Nephron (organoid): Measurements from ENCODE around the gene ARHGEF4.

Experiments
- H3K27ac Mint-ChIP-seq, 3 experiments: 2 replicates each; pipeline ENCODE4 v1.8.0; 2020; ENCODE audit warnings: mixed read lengths in 3 of 3, mild to moderate bottlenecking in 2 of 3, moderate library complexity in 1 of 3
- H3K27me3 Mint-ChIP-seq: 2 replicates; pipeline ENCODE4 v1.8.0; 2021; ENCODE audit warnings: low read depth, mild to moderate bottlenecking, moderate library complexity, mixed read lengths
- H3K36me3 Mint-ChIP-seq: 2 replicates; pipeline ENCODE4 v1.8.0; 2020; ENCODE audit warnings: low read depth, mixed read lengths
- H3K4me1 Mint-ChIP-seq: 2 replicates; pipeline ENCODE4 v1.8.0; 2020; ENCODE audit warnings: mixed read lengths
- H3K4me3 Mint-ChIP-seq, 3 experiments: 2 replicates each; pipeline ENCODE4 v1.8.0; 2020; ENCODE audit warnings: mild to moderate bottlenecking in 3 of 3, mixed read lengths in 3 of 3, moderate library complexity in 2 of 3
- H3K9me3 Mint-ChIP-seq: 2 replicates; pipeline ENCODE4 v1.8.0; 2020; ENCODE audit warnings: mixed read lengths
- CTCF ChIP-seq, 3 experiments: fragments of 200-600 bp; sonication (generic); IDR thresholded peaks; one replicate each; pipeline ENCODE4 v1.5.0; 2021; ENCODE audit warnings: antibody characterized with exemption in 3 of 3; ENCODE audit not compliant: unreplicated experiment in 3 of 3

Gene ARHGEF4

GRCh38 chr2:131010566-131010965, 173.9 kb downstream of the ARHGEF4 start:
- Mint-ChIP-seq H3K36me3 (no peaks in the 10 kb centered on the region), H3K27me3 (no peaks in the 10 kb centered on the region), H3K4me1 (peaks cover 13% of the 10 kb centered on the region), H3K4me3 (no peak overlapping the region), H3K9me3 (peaks cover 3% of the 10 kb centered on the region), H3K27ac (no peak overlapping the region)
- TF ChIP-seq CTCF (IDR thresholded peaks at IDR 0.05; ENCODE audit: unreplicated experiment in 3 of 3): no peak

- TF ChIP-seq CTCF (IDR thresholded peaks at IDR 0.05; ENCODE audit: unreplicated experiment in 3 of 3): no peak
- peaks cover 13% of the 10 kb centered on the region for H3K4me1 Mint-ChIP-seq
- peaks cover 7% of the 10 kb centered on the region for H3K27me3 Mint-ChIP-seq
- H3K27ac Mint-ChIP-seq: no peak overlapping the region
- no peaks in the 10 kb centered on the region for H3K36me3 Mint-ChIP-seq
- H3K4me3 Mint-ChIP-seq: no peak overlapping the region
- peaks cover 3% of the 10 kb centered on the region for H3K9me3 Mint-ChIP-seq
These were observed 174.8 kb downstream of the ARHGEF4 start for GRCh38 chr2:131011486-131011885.

- TF ChIP-seq CTCF (IDR thresholded peaks at IDR 0.05; ENCODE audit: unreplicated experiment in 3 of 3): no peak
- Mint-ChIP-seq H3K9me3 (peaks cover 3% of the 10 kb centered on the region), H3K4me1 (peaks cover 23% of the 10 kb centered on the region), H3K27me3 (peaks cover 18% of the 10 kb centered on the region), H3K36me3 (no peaks in the 10 kb centered on the region), H3K4me3 (no peak overlapping the region), H3K27ac (no peak overlapping the region)
These were observed 177.4 kb downstream of the ARHGEF4 start for GRCh38 chr2:131014141-131014540.

DNA sequence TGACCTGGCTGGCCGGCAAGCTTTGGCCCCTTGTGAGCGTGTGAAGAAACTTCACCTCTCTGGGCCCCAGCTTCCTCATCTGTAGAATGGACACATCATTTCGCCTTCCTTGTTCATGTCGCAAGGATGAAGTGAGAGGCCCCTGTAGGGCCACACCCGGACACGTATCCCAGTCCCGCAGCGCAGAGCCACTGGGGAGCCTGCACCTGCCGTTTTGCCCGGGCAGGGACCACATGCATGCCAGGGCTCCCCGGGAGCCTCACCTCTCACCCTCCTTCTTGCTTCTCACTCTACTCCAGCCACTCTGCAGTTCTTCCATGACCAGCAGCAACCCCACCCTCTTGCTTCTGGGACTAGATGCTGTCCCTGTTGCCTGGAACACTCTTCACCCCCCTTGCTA, 179.1 kb downstream of the ARHGEF4 start:
- Mint-ChIP-seq H3K27ac (no peak overlapping the region), H3K4me1 (peaks cover 23% of the 10 kb centered on the region), H3K9me3 (no peaks in the 10 kb centered on the region), H3K36me3 (no peaks in the 10 kb centered on the region), H3K4me3 (no peak overlapping the region), H3K27me3 (peaks cover 20% of the 10 kb centered on the region)
- no peak for TF ChIP-seq CTCF (IDR thresholded peaks at IDR 0.05; ENCODE audit: unreplicated experiment in 3 of 3)

- Mint-ChIP-seq H3K27ac (peak overlapping the region; percentile 3 to 65 (median 14)), H3K9me3 (peaks cover 4% of the 10 kb centered on the region), H3K4me1 (peaks cover 16% of the 10 kb centered on the region), H3K36me3 (no peaks in the 10 kb centered on the region), H3K4me3 (no peak overlapping the region), H3K27me3 (peaks cover 20% of the 10 kb centered on the region)
- TF ChIP-seq CTCF (IDR thresholded peaks at IDR 0.05; ENCODE audit: unreplicated experiment in 3 of 3): no peak
These were observed 180.4 kb downstream of the ARHGEF4 start for GRCh38 chr2:131016826-131017741.

DNA sequence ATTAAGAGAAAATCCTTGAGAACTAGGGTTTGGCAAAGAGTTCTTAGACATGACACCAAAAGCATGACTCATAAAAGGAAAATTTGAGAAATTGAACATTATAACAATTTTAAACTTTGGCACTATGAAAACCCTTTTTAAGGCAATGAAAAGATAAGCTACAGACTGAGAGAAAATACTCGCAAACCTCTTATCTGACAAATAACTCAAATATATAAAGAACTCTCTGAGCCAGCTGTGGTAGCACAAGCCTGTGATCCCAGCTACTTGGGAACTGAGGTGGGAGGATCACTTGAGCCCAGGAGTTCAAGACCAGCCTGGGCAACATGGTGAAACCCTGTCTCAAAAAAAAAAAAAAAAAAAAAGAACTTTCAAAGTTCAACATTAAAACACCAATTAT, 186.0 kb downstream of the ARHGEF4 start:
- Mint-ChIP-seq H3K27me3 (peaks cover 8% of the 10 kb centered on the region), H3K4me3 (no peak overlapping the region), H3K27ac (no peak overlapping the region), H3K36me3 (no peaks in the 10 kb centered on the region), H3K4me1 (peaks cover 1% of the 10 kb centered on the region), H3K9me3 (peaks cover 11% of the 10 kb centered on the region)
- TF ChIP-seq CTCF (IDR thresholded peaks at IDR 0.05; ENCODE audit: unreplicated experiment in 3 of 3): no peak
